AG04450 (cell line): Measurements from ENCODE around the gene NPIPB6. TPM values are rescaled to one million over a fixed set of nuclear protein-coding genes. Genes with fewer than 3 reads are reported as not detected.
A peak's percentile ranks its signal among the peaks of the same experiment; 100 is the strongest.
"Not testable (repeated sequence)": the region's sequence is repeated elsewhere in the genome, so short reads cannot be mapped to it uniquely, and the experiment has no call there.

Source experiments
- CTCF ChIA-PET: fragments of 300-600, 350-600 bp; formaldehyde crosslinking; extraction: SDS; loops from one replicate; lab custom pipeline; 2022; ENCODE audit warnings: antibody characterized with exemption, inconsistent platforms; lab: Charles Lee
- POLR2A ChIA-PET: fragments of 350-600 bp; formaldehyde crosslinking; extraction: SDS; loops from one replicate; lab custom pipeline; 2021; ENCODE audit warnings: antibody characterized with exemption, inconsistent platforms; lab: Yijun Ruan, JAX
- DNase-seq: peaks from one replicate; pipeline ENCODE4 v3.0.0-alpha.2; 2011; ENCODE audit warnings: low read depth, low spot score
- H3K27ac ChIP-seq: one replicate; pipeline ENCODE4 v1.5.1; 2012; ENCODE audit warnings: low read depth, low read length, control low read depth
- H3K27me3 ChIP-seq: one replicate; pipeline ENCODE4 v1.6.0; 2012; ENCODE audit warnings: low read length; ENCODE audit not compliant: control insufficient read depth, insufficient read depth
- H3K4me3 ChIP-seq: 2 replicates; pipeline ENCODE4 v1.5.1; 2011; ENCODE audit warnings: mild to moderate bottlenecking, low read depth, low read length, control low read depth
- H3K9me3 ChIP-seq: 2 replicates; pipeline ENCODE4 v1.5.1; 2012; ENCODE audit warnings: low read length; ENCODE audit not compliant: control insufficient read depth, insufficient read depth
- polyA minus RNA-seq: library from RNA; depleted of rRNA, polyadenylated mRNA; stranded (reverse); fragments of >200 nt; gene quantifications from 2 replicates; pipeline ENCODE4 v1.2.3, GENCODE V29; 2011; rRNA and poly(A)+ RNA removed
- polyA plus RNA-seq: library from polyadenylated mRNA; depleted of rRNA; stranded (reverse); fragments of >200 nt; gene quantifications from 2 replicates; pipeline ENCODE4 v1.2.3, GENCODE V29; 2011; rRNA removed

NPIPB6 gene
- polyA plus RNA-seq (0.47 and 0.67 TPM in 2 replicates), polyA minus RNA-seq (0.17 and 0.41 TPM in 2 replicates)

DNA sequence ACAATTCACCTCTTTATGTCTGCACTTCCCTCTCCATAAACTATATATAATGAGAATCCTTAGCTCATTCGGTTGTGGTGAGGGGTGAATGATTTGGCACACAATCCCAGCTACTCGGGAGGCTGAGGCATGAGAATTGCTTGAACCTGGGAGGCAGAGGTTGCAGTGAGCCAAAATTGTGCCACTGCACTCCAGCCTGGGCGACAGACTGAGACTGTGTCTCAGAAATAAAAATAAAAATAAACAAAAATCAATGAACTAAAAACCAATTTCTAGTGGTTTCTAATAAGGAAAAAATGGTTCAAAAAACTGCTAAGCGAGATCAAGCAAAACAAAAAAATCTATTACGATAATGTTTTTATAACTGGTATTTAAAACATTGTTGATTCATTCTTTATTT lies at the start of gene NPIPB6:
NPIPB6 (minus strand) TSS at position 101 of the 400 bp plus-strand sequence. CDS start 686 bp downstream, outside the sequence.
- CTCF ChIA-PET, POLR2A ChIA-PET: not testable (repeated sequence)

DNA sequence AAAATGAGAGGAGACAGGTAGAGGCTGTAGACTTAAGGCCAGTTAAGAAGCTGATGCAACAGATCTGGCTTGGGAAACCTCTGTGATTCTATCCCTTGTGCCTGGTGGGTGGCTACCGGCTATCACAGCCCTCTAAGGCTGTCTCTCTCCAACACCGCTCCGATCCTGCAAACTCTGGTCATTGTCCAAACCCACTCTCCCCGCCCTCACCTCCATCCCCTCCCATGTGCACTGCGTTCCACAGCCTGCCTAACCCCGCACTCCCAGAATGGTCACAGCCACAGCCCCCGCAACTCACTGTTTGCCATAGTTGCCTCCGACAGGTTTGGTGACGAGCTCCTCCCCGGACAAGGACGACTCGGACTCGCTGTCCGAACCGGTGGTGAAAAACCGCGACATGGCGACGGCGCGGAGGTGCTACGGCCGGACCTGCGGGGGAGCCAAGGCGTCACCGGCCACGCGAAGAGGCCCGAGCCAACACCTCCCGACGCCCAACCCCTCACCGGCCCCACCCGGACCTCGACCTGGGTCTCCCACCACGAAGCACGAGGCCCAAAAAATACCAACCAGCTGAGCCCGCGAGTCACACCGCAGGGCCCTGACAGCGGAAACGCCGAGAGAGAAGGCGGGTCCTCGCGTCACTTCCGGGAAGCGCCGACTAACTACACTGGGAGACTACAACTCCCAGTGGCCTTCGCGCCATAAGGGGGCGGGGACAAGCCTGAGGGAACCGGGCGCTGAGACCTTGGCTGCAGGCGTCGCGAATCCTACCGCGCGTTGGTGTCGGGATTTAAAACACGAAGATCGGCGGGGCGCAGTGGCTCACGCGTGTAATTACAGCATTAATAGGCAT lies 40.1 kb upstream of the NPIPB6 start, which contains the start of gene EIF3CL:
EIF3CL (minus strand) TSS at position 622 of the 853 bp plus-strand sequence; CDS start at position 399, 223 bp downstream.
- H3K27ac ChIP-seq, H3K27me3 ChIP-seq, CTCF ChIA-PET, POLR2A ChIA-PET, H3K9me3 ChIP-seq, DNase-seq: not testable (repeated sequence)
- peak within 1 kb of the TSS; percentile 49 for H3K4me3 ChIP-seq

More for the DNA sequence above, at the start of gene NPIPB6:
- DNase-seq, H3K9me3 ChIP-seq, H3K27ac ChIP-seq, H3K27me3 ChIP-seq, H3K4me3 ChIP-seq: not testable (repeated sequence)

DNA sequence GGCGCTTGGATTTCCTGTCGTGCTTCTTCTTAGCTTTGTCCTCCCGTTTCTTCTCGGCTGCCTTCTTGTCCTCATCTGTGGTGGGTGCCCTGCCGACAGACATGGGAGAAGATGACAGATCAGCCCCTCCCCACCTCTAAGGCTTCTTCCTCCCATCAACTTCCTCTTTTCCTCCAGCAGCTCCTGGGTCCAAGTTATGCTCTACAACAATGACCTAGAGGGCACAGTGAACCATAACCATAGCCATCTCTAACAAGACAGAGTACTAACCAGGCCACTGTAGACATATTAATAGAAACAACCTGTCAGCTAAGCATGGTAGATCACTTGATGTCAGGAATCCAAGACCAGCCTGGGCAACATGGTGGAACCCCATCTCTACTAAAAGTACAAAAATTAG lies 28.7 kb upstream of the NPIPB6 start:
- H3K27me3 ChIP-seq, H3K27ac ChIP-seq, H3K9me3 ChIP-seq, POLR2A ChIA-PET, CTCF ChIA-PET, DNase-seq, H3K4me3 ChIP-seq: not testable (repeated sequence)

DNA sequence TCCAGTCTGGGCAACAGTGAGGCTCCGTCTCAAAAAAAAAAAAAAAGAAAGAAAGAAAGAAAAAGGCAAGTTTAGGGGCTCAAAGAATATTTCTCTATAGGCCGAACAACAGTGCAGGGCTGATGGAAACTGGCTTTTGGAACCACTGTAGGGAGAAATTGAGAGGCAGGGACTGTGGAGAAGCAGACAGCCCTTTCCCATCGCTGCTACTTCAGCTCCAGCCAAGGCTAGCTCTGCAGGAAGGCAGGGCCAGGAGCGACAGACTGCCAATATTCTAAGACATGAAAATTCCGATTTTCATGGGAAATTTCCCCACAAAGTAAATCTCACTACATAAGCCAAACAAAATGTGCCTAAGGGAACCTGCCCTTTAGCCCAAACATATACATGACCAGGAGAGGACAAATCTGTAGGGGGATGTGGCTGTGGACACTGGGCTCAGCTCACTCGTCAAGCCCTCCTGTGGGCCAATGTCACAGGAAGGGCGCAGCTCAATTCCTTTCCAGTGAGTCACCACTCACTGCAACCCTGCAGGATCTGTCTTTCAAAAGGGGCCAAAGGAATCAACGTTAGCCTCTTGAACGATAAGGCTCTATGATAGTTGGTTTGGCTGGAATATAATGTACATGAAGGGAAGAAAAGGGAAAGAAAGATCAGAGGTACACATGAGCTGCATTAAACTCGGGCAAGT lies 19.0 kb upstream of the NPIPB6 start:
- CTCF ChIA-PET, H3K27ac ChIP-seq, POLR2A ChIA-PET, DNase-seq, H3K9me3 ChIP-seq, H3K27me3 ChIP-seq, H3K4me3 ChIP-seq: not testable (repeated sequence)

DNA sequence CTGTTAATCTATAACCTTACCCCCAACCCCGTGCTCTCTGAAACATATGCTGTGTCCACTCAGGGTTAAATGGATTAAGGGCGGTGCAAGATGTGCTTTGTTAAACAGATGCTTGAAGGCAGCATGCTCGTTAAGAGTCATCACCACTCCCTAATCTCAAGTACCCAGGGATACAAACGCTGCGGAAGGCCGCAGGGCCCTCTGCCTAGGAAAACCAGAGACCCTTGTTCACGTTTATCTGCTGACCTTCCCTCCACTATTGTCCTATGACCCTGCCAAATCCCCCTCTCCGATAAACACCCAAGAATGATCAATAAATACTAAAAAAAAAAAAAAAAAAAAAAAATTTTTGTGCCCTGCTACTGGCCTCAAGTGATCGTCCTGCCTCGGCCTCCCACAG lies 14.5 kb upstream of the NPIPB6 start:
- H3K4me3 ChIP-seq, H3K27me3 ChIP-seq, POLR2A ChIA-PET, DNase-seq, H3K27ac ChIP-seq, H3K9me3 ChIP-seq, CTCF ChIA-PET: not testable (repeated sequence)

DNA sequence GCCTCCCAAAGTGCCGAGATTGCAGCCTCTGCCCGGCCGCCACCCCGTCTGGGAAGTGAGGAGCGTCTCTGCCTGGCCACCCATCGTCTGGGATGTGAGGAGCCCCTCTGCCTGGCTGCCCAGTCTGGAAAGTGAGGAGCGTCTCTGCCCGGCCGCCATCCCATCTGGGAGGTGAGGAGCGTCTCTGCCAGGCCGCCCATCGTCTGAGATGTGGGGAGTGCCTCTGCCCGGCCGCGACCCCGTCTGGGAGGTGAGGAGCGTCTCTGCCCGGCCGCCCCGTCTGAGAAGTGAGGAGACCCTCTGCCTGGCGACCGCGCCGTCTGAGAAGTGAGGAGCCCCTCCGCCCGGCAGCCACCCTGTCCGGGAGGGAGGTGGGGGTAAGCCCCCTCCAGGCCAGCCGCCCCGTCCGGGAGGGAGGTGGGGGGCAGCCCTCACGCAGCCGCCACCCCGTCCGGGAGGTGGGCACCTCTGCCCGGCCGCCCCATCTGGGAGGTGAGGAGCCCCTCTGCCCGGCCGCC lies 13.9 kb upstream of the NPIPB6 start:
- H3K4me3 ChIP-seq, CTCF ChIA-PET, H3K27me3 ChIP-seq, DNase-seq, POLR2A ChIA-PET, H3K9me3 ChIP-seq, H3K27ac ChIP-seq: not testable (repeated sequence)

DNA sequence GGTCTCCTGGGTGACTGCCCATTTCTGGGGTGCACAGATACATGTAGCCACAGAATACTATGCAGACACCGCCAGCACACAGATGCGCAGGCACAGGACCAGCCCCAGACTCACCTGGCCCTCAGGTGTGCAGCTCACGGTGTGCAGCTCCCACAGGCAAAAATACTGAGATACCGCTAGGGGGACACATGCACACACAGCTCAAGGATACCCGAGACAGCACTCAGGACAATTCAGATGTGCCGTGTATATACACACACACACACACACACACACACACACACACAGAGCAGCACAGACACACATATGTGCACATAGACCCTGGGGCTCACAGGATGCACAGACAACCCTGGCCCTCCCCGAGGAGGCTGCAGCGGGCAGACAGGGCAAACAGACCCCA lies 11.8 kb upstream of the NPIPB6 start:
- H3K27me3 ChIP-seq, POLR2A ChIA-PET, H3K4me3 ChIP-seq, H3K9me3 ChIP-seq, H3K27ac ChIP-seq, CTCF ChIA-PET, DNase-seq: not testable (repeated sequence)

DNA sequence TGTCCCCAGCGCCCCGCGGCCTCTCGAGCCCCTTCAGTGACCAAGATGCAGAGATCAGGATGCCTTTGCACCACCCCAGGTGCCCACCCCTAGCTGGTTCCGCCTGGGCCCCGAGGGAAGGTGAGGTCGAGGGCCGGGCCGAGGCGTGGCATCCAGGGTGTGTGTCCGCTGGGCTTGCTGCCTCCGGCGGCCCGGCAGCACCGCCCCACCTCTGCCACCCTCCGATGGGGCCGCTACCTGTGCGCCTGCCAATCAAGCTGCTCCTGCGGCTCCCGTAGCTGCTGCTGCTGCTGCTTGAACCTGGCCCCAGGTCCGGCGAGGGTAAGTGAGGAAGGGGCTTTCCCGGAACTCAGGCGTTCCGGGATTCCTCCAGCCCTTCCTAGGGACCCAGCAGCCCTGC lies 11.0 kb upstream of the NPIPB6 start:
- POLR2A ChIA-PET, DNase-seq, H3K4me3 ChIP-seq, H3K9me3 ChIP-seq, CTCF ChIA-PET, H3K27ac ChIP-seq, H3K27me3 ChIP-seq: not testable (repeated sequence)

DNA sequence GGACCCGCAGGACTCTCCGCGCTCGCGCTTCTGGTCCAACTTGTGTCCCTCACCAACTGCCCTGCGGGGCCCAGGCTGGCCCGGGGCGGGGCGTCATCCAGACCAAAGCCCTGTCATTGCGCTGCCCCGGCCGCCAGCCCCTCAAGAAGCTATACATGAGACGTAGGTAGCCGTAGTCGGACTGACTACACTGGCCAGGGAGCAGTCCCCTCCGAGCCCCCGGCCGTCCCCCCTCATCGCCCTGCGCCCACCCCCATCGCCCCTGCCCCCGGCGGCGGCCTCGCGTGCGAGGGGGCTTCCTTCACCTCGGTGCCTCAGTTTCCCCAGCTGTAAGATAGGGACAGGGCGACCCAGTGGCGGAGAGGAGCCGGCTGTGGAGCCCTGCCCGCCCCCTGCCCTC lies 4.6 kb upstream of the NPIPB6 start:
- POLR2A ChIA-PET, H3K27ac ChIP-seq, H3K9me3 ChIP-seq, DNase-seq, CTCF ChIA-PET, H3K4me3 ChIP-seq, H3K27me3 ChIP-seq: not testable (repeated sequence)
